Measurements from ENCODE around the gene ITGA2. TPM values are rescaled to one million over a fixed set of nuclear protein-coding genes. Genes with fewer than 3 reads are reported as not detected.

Gene ITGA2
- total RNA-seq, 2 donors from 2014 or later = 0.79 to 1.7 TPM

DNA sequence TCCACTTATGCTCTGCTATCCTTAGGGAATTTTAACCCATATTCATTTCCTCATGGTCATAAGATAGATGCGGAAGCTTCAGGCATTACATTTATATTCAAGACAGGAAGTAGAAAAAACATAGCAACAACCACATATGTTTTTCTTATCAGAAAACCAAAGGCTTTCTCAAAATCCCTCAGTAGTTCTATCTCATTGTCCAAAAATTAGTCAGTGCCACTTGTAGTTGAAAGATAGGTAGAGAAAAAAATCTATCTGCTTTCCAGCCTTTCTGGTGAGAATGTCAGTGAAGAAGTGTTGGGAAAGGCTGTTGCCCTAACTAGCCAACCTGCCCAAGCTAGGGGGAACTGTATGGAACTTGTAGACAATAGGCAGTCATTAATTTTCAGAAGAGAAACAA is 143.9 kb downstream of the ITGA2 start:
- Mint-ChIP-seq H3K27ac (no peak overlapping the region), H3K4me1 (ENCODE audit: low read depth) (no peaks in the 10 kb centered on the region), H3K4me3 (no peak overlapping the region), H3K36me3 (ENCODE audit: insufficient read depth in 2 of 2) (peaks cover 0 to 2% of the 10 kb centered on the region in 2 donors), H3K27me3 (ENCODE audit: low read depth) (no peaks in the 10 kb centered on the region), H3K9me3 (peaks cover 0 to 2% of the 10 kb centered on the region in 2 donors)
- ATAC-seq (replicated peaks in 1 of 2) (no peak), DNase-seq (no peak)

Other genes starting within 250 kb of the ITGA2 start
- gene ITGA1, start 201.4 kb upstream of the ITGA2 start, total RNA-seq = 1 to 10 TPM; 4.7 to 5.6 TPM
- 10 to 100 TPM; 16.6 to 17.5 TPM for gene PELO, start 201.4 kb upstream of the ITGA2 start, total RNA-seq
- gene MOCS2, start 120.4 kb downstream of the ITGA2 start, total RNA-seq = 10 to 100 TPM; 19.0 to 20.4 TPM